ENCODE data around the gene FAM72D.
"Not testable (repeated sequence)": the region's sequence is repeated elsewhere in the genome, so short reads cannot be mapped to it uniquely, and the experiment has no call there.

Gene FAM72D

GRCh38 chr1:145128697-145129469, 33.1 kb downstream of the FAM72D start:
- H3K9ac ChIP-seq (ENCODE audit: low read length); H3K27me3 ChIP-seq (ENCODE audit: control insufficient read depth, insufficient read depth, low read length); H3K4me3 ChIP-seq (ENCODE audit: low read length): not testable (repeated sequence)

GRCh38 chr1:145134476-145134875, 38.7 kb downstream of the FAM72D start:
- H3K36me3 ChIP-seq (ENCODE audit: control insufficient read depth, insufficient read depth, low read length) = not testable (repeated sequence)

More at GRCh38 chr1:145128697-145129469, 33.1 kb downstream of the FAM72D start:
- H3K9me3 ChIP-seq (ENCODE audit: control insufficient read depth, low read length); H3K4me1 ChIP-seq (ENCODE audit: control insufficient read depth, insufficient read depth, low read length); H3K36me3 ChIP-seq (ENCODE audit: control insufficient read depth, insufficient read depth, low read length): not testable (repeated sequence)

GRCh38 chr1:145140549-145140948, 44.8 kb downstream of the FAM72D start:
- H3K4me1 ChIP-seq (ENCODE audit: control insufficient read depth, insufficient read depth, low read length); H3K9me3 ChIP-seq (ENCODE audit: control insufficient read depth, low read length); H3K36me3 ChIP-seq (ENCODE audit: control insufficient read depth, insufficient read depth, low read length); H3K9ac ChIP-seq (ENCODE audit: low read length); H3K4me3 ChIP-seq (ENCODE audit: low read length); H3K27me3 ChIP-seq (ENCODE audit: control insufficient read depth, insufficient read depth, low read length): not testable (repeated sequence)

More at GRCh38 chr1:145134476-145134875, 38.7 kb downstream of the FAM72D start:
- H3K4me1 ChIP-seq (ENCODE audit: control insufficient read depth, insufficient read depth, low read length); H3K4me3 ChIP-seq (ENCODE audit: low read length); H3K9ac ChIP-seq (ENCODE audit: low read length); H3K27me3 ChIP-seq (ENCODE audit: control insufficient read depth, insufficient read depth, low read length); H3K9me3 ChIP-seq (ENCODE audit: control insufficient read depth, low read length): not testable (repeated sequence)

- not testable (repeated sequence) for H3K27me3 ChIP-seq (ENCODE audit: control insufficient read depth, insufficient read depth, low read length); H3K9ac ChIP-seq (ENCODE audit: low read length)
These were observed 48.6 kb downstream of the FAM72D start for GRCh38 chr1:145144264-145144913.

GRCh38 chr1:145146308-145146707, 50.5 kb downstream of the FAM72D start:
- H3K36me3 ChIP-seq (ENCODE audit: control insufficient read depth, insufficient read depth, low read length); H3K4me1 ChIP-seq (ENCODE audit: control insufficient read depth, insufficient read depth, low read length); H3K9ac ChIP-seq (ENCODE audit: low read length); H3K9me3 ChIP-seq (ENCODE audit: control insufficient read depth, low read length); H3K4me3 ChIP-seq (ENCODE audit: low read length); H3K27me3 ChIP-seq (ENCODE audit: control insufficient read depth, insufficient read depth, low read length): not testable (repeated sequence)

More at GRCh38 chr1:145144264-145144913, 48.6 kb downstream of the FAM72D start:
- not testable (repeated sequence) for H3K4me1 ChIP-seq (ENCODE audit: control insufficient read depth, insufficient read depth, low read length); H3K4me3 ChIP-seq (ENCODE audit: low read length); H3K36me3 ChIP-seq (ENCODE audit: control insufficient read depth, insufficient read depth, low read length); H3K9me3 ChIP-seq (ENCODE audit: control insufficient read depth, low read length)

GRCh38 chr1:145147172-145147571, 51.4 kb downstream of the FAM72D start:
- not testable (repeated sequence) for H3K9ac ChIP-seq (ENCODE audit: low read length); H3K9me3 ChIP-seq (ENCODE audit: control insufficient read depth, low read length); H3K36me3 ChIP-seq (ENCODE audit: control insufficient read depth, insufficient read depth, low read length); H3K4me3 ChIP-seq (ENCODE audit: low read length); H3K27me3 ChIP-seq (ENCODE audit: control insufficient read depth, insufficient read depth, low read length); H3K4me1 ChIP-seq (ENCODE audit: control insufficient read depth, insufficient read depth, low read length)

- H3K4me1 ChIP-seq (ENCODE audit: control insufficient read depth, insufficient read depth, low read length); H3K36me3 ChIP-seq (ENCODE audit: control insufficient read depth, insufficient read depth, low read length); H3K27me3 ChIP-seq (ENCODE audit: control insufficient read depth, insufficient read depth, low read length); H3K4me3 ChIP-seq (ENCODE audit: low read length); H3K9ac ChIP-seq (ENCODE audit: low read length); H3K9me3 ChIP-seq (ENCODE audit: control insufficient read depth, low read length): not testable (repeated sequence)
These were observed 59.6 kb downstream of the FAM72D start for GRCh38 chr1:145155421-145155820.

GRCh38 chr1:145155873-145156272, 60.1 kb downstream of the FAM72D start:
- not testable (repeated sequence) for H3K4me1 ChIP-seq (ENCODE audit: control insufficient read depth, insufficient read depth, low read length); H3K9ac ChIP-seq (ENCODE audit: low read length); H3K27me3 ChIP-seq (ENCODE audit: control insufficient read depth, insufficient read depth, low read length); H3K4me3 ChIP-seq (ENCODE audit: low read length); H3K36me3 ChIP-seq (ENCODE audit: control insufficient read depth, insufficient read depth, low read length); H3K9me3 ChIP-seq (ENCODE audit: control insufficient read depth, low read length)

- H3K4me3 ChIP-seq (ENCODE audit: low read length); H3K9me3 ChIP-seq (ENCODE audit: control insufficient read depth, low read length); H3K36me3 ChIP-seq (ENCODE audit: control insufficient read depth, insufficient read depth, low read length); H3K4me1 ChIP-seq (ENCODE audit: control insufficient read depth, insufficient read depth, low read length); H3K27me3 ChIP-seq (ENCODE audit: control insufficient read depth, insufficient read depth, low read length); H3K9ac ChIP-seq (ENCODE audit: low read length): not testable (repeated sequence)
These were observed 61.3 kb downstream of the FAM72D start for GRCh38 chr1:145156891-145157610.

- not testable (repeated sequence) for H3K27me3 ChIP-seq (ENCODE audit: control insufficient read depth, insufficient read depth, low read length); H3K36me3 ChIP-seq (ENCODE audit: control insufficient read depth, insufficient read depth, low read length); H3K9me3 ChIP-seq (ENCODE audit: control insufficient read depth, low read length); H3K4me3 ChIP-seq (ENCODE audit: low read length); H3K9ac ChIP-seq (ENCODE audit: low read length); H3K4me1 ChIP-seq (ENCODE audit: control insufficient read depth, insufficient read depth, low read length)
These were observed 61.9 kb downstream of the FAM72D start for GRCh38 chr1:145157715-145158114.

- H3K4me3 ChIP-seq (ENCODE audit: low read length); H3K9ac ChIP-seq (ENCODE audit: low read length); H3K4me1 ChIP-seq (ENCODE audit: control insufficient read depth, insufficient read depth, low read length); H3K9me3 ChIP-seq (ENCODE audit: control insufficient read depth, low read length); H3K36me3 ChIP-seq (ENCODE audit: control insufficient read depth, insufficient read depth, low read length); H3K27me3 ChIP-seq (ENCODE audit: control insufficient read depth, insufficient read depth, low read length): not testable (repeated sequence)
These were observed 65.4 kb downstream of the FAM72D start for GRCh38 chr1:145161046-145161752.
